ENCODE data around the gene SCUBE2. TPM values are rescaled to one million over a fixed set of nuclear protein-coding genes. Genes with fewer than 3 reads are reported as not detected.

The SCUBE2 gene
- total and polyA plus RNA-seq, 4 donors = 2.6 to 27.6 (median 4.0) TPM

DNA sequence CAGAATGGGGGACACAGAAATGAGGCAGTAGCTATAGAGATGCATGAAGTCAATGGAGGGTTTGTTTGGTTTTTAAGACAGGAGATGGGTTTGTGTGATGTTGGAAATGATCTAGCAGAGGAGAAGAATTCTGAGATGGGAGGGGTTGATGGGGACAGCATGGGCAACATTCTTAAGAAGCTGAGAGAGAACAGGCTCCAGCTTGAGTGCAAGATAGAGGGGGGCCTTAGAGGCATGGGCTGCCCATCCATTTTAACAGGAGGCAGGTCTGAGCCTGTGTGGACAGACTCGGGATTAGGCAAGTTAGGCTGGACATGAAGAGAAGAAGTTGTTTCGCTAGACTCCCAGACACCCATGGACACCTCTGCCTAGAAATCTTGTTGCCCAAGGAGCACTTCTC, 49.7 kb downstream of the SCUBE2 start:
- H3K9me3 ChIP-seq (ENCODE audit: control insufficient read depth in 4 of 4, insufficient read depth in 3 of 4, low read length in 3 of 4) = no peaks in the 10 kb centered on the region
- H3K36me3 ChIP-seq (ENCODE audit: control insufficient read depth in 4 of 4, insufficient read depth in 4 of 4, low read length in 4 of 4) = peaks cover 0 to 3% (median 0%) of the 10 kb centered on the region in 4 donors
- TF ChIP-seq, protein P1, sequence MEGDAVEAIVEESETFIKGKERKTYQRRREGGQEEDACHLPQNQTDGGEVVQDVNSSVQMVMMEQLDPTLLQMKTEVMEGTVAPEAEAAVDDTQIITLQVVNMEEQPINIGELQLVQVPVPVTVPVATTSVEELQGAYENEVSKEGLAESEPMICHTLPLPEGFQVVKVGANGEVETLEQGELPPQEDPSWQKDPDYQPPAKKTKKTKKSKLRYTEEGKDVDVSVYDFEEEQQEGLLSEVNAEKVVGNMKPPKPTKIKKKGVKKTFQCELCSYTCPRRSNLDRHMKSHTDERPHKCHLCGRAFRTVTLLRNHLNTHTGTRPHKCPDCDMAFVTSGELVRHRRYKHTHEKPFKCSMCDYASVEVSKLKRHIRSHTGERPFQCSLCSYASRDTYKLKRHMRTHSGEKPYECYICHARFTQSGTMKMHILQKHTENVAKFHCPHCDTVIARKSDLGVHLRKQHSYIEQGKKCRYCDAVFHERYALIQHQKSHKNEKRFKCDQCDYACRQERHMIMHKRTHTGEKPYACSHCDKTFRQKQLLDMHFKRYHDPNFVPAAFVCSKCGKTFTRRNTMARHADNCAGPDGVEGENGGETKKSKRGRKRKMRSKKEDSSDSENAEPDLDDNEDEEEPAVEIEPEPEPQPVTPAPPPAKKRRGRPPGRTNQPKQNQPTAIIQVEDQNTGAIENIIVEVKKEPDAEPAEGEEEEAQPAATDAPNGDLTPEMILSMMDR (IDR thresholded peaks at IDR 0.05; ENCODE audit: control extremely low read depth, extremely low read depth) = no peak
- H3K27me3 ChIP-seq (ENCODE audit: control insufficient read depth in 3 of 3, insufficient read depth in 3 of 3, low read length in 2 of 3) = no peaks in the 10 kb centered on the region
- H3K9ac ChIP-seq (ENCODE audit: insufficient read depth in 1 of 2, low read length in 2 of 2) = no peak overlapping the region
- no peak overlapping the region for H3K4me3 ChIP-seq
- peaks cover 0 to 31% (median 6%) of the 10 kb centered on the region in 5 donors for H3K4me1 ChIP-seq (ENCODE audit: control insufficient read depth in 5 of 5, insufficient read depth in 5 of 5, low read length in 5 of 5)
- 79 to 92% methylated on average over 2 of the region's 2 CpGs for WGBS, 2 donors
- no peak for ATAC-seq (ENCODE audit: insufficient read depth, low FRiP score)
- peak; percentile 45 to 59 (median 51) for DNase-seq
- H3K27ac ChIP-seq (ENCODE audit: low read depth in 1 of 2, low read length in 1 of 2) = no peak overlapping the region

DNA sequence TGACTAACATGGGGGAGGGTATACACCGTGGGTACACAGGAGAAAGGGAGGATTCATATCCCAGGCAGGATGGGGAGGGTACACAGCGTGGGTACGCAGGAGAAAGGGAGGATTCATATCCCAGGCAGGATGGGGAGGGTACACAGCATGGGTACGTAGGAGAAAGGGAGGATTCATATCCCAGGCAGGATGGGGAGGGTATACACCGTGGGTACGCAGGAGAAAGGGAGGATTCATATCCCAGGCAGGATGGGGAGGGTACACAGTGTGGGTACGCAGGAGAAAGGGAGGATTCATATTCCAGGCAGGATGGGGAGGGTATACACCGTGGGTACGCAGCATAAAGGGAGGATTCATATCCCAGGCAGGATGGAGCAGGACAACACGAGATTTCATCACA, 51.0 kb downstream of the SCUBE2 start:
- no peak overlapping the region for H3K4me3 ChIP-seq
- DNase-seq (no peak), ATAC-seq (ENCODE audit: insufficient read depth, low FRiP score) (no peak)
- peaks cover 0 to 3% (median 0%) of the 10 kb centered on the region in 4 donors for H3K36me3 ChIP-seq (ENCODE audit: control insufficient read depth in 4 of 4, insufficient read depth in 4 of 4, low read length in 4 of 4)
- H3K9ac ChIP-seq (ENCODE audit: insufficient read depth in 1 of 2, low read length in 2 of 2) = no peak overlapping the region
- no peaks in the 10 kb centered on the region for H3K9me3 ChIP-seq (ENCODE audit: control insufficient read depth in 4 of 4, insufficient read depth in 3 of 4, low read length in 3 of 4)
- WGBS, 2 donors = 95% methylated on average over 10 of the region's 10 CpGs
- TF ChIP-seq, protein P1 (IDR thresholded peaks at IDR 0.05; ENCODE audit: control extremely low read depth, extremely low read depth) = no peak
- H3K27ac ChIP-seq (ENCODE audit: low read depth in 1 of 2, low read length in 1 of 2) = no peak overlapping the region
- H3K27me3 ChIP-seq (ENCODE audit: control insufficient read depth in 3 of 3, insufficient read depth in 3 of 3, low read length in 2 of 3) = no peaks in the 10 kb centered on the region
- H3K4me1 ChIP-seq (ENCODE audit: control insufficient read depth in 5 of 5, insufficient read depth in 5 of 5, low read length in 5 of 5) = peaks cover 0 to 28% (median 3%) of the 10 kb centered on the region in 5 donors

DNA sequence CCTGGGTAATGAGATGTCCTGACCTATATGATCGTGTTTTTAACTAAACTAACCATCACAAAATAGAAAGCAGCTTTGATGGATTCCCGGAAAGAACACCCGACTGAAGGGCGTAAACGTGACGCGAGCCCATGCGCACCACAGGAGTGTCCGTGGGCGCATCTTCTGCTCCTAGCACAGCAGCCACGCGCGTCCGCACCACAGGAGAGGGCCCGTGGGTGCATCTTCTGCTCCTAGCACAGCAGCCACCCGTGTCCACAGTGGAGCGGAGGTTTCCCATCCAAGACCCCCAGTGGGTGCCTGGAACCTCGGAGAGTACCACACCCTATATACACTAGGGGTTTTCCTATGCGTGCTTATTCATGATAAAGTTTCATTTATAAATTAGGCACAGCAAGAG, 51.5 kb downstream of the SCUBE2 start:
- no peak overlapping the region for H3K9ac ChIP-seq (ENCODE audit: insufficient read depth in 1 of 2, low read length in 2 of 2)
- DNase-seq (no peak), ATAC-seq (ENCODE audit: insufficient read depth, low FRiP score) (no peak)
- peaks cover 0 to 33% (median 4%) of the 10 kb centered on the region in 5 donors for H3K4me1 ChIP-seq (ENCODE audit: control insufficient read depth in 5 of 5, insufficient read depth in 5 of 5, low read length in 5 of 5)
- H3K9me3 ChIP-seq (ENCODE audit: control insufficient read depth in 4 of 4, insufficient read depth in 3 of 4, low read length in 3 of 4) = no peaks in the 10 kb centered on the region
- H3K4me3 ChIP-seq = no peak overlapping the region
- 97 to 99% methylated on average over 19 of the region's 19 CpGs for WGBS, 2 donors
- H3K27me3 ChIP-seq (ENCODE audit: control insufficient read depth in 3 of 3, insufficient read depth in 3 of 3, low read length in 2 of 3) = no peaks in the 10 kb centered on the region
- H3K27ac ChIP-seq (ENCODE audit: low read depth in 1 of 2, low read length in 1 of 2) = no peak overlapping the region
- H3K36me3 ChIP-seq (ENCODE audit: control insufficient read depth in 4 of 4, insufficient read depth in 4 of 4, low read length in 4 of 4) = peaks cover 0 to 3% (median 0%) of the 10 kb centered on the region in 4 donors
- TF ChIP-seq, protein P1 (IDR thresholded peaks at IDR 0.05; ENCODE audit: control extremely low read depth, extremely low read depth) = no peak

DNA sequence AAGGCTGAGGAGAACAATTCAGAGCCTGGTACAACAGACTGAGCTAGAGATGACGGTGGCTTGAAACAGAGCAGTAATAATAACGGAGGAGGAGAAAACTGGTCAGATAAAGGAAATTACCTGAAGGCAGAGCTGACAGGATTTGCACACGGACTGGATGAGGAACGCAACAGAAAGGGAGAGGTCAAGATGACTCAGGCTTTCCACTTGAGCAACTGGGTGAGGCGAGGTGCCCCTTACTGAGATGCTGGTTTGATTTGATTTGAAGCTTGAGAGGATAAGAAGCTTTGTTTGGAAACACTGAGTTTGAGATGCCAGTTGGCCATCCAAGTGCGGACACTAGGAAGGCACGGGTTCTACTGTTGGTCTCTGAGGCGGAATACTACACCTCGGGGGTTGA, 52.2 kb downstream of the SCUBE2 start:
- Histone ChIP-seq H3K4me3 (no peak overlapping the region), H3K36me3 (ENCODE audit: control insufficient read depth in 4 of 4, insufficient read depth in 4 of 4, low read length in 4 of 4) (peaks cover 0 to 3% (median 0%) of the 10 kb centered on the region in 4 donors), H3K27ac (ENCODE audit: low read depth in 1 of 2, low read length in 1 of 2) (peak overlapping the region in 1 of 2 donors; percentile 37), H3K27me3 (ENCODE audit: control insufficient read depth in 3 of 3, insufficient read depth in 3 of 3, low read length in 2 of 3) (no peaks in the 10 kb centered on the region), H3K9ac (ENCODE audit: insufficient read depth in 1 of 2, low read length in 2 of 2) (no peak overlapping the region), H3K9me3 (ENCODE audit: control insufficient read depth in 4 of 4, insufficient read depth in 3 of 4, low read length in 3 of 4) (no peaks in the 10 kb centered on the region), H3K4me1 (ENCODE audit: control insufficient read depth in 5 of 5, insufficient read depth in 5 of 5, low read length in 5 of 5) (peaks cover 0 to 33% (median 7%) of the 10 kb centered on the region in 5 donors)
- WGBS, 2 donors = 79 to 88% methylated on average over 9 of the region's 9 CpGs
- TF ChIP-seq, protein P1 (IDR thresholded peaks at IDR 0.05; ENCODE audit: control extremely low read depth, extremely low read depth) = no peak
- DNase-seq (no peak), ATAC-seq (ENCODE audit: insufficient read depth, low FRiP score) (no peak)
